ENCODE data around the gene POLR2E. TPM values are rescaled to one million over a fixed set of nuclear protein-coding genes. Genes with fewer than 3 reads are reported as not detected.

POLR2E gene
- total and polyA plus RNA-seq, 2 of the 13 experiments (the other 11 are each of a cell fraction or from before 2014, with no cell fraction given), result 140 to 272 TPM

DNA sequence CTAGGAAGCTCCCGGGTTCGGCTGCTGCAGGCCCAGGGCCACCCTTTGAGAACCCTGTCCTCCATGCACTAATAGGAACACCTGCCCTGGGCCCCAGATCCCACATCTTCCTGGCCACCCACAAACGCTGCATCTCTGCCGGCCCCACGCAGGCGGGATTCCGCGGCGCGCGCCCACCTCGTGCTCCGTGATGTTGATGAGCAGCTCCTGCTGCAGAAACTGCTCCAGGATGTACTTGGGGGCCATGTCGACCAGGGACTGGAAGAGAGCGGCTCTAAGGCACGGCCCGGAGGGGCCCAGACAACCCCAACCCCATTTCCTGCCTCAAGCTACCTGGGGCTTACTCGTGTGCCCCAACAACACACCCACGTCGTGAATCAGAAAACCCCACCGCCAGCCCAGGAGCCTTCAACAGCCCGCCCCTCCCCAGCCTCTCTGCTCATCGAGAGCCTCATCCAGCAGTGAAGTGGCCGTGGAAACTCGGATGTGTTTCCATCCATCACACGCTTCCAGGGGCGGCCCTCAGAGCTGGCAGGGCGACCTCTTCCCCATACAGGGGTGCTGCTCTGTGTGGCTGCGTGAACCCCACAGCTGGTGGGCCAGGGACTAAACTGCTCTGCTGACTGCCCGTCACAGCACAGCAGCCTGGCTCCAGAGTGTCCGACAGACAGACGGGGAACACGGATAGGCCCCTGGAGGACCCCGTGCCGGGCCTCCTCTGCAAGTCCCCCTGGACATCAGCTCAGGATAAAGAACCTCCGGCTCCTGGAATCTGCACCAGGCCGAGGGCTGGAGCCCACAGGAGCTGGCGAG is 4.2 kb downstream of the POLR2E start:
- peaks cover 30% of the 10 kb centered on the region for H3K79me2 ChIP-seq (ENCODE audit: insufficient read depth, low read length)
- H3K9me3 ChIP-seq (ENCODE audit: low read length), result no peaks in the 10 kb centered on the region
- no peak overlapping the region for H3K27ac ChIP-seq (ENCODE audit: extremely low read length, insufficient read depth, low read length)
- no peak overlapping the region for H2AFZ ChIP-seq (ENCODE audit: low read length)
- no peak for TF ChIP-seq ZNF362 (CRISPR knock-in tag; IDR thresholded peaks at IDR 0.05; ENCODE audit: borderline replicate concordance)
- TF ChIP-seq AGO2 (optimal IDR thresholded peaks at IDR 0.05; ENCODE audit: low read depth, low read length), result peak; percentile 34
- no peak for TF ChIP-seq ATRX (CRISPR knock-in tag; IDR thresholded peaks at IDR 0.05; ENCODE audit: borderline replicate concordance)
- CTCF ChIA-PET (ENCODE audit: low intra/inter-chr PET ratio, low total read pairs), result no interaction called here
- no TSS peak for BruUV-seq (replicated peaks)
- POLR2A ChIA-PET, result interaction anchor here (1.3 kb wide), 1 partner anchor 26 kb away, joined by 4 read pairs; no protein-coding TSS in a partner anchor
- H3K4me1 ChIP-seq (ENCODE audit: insufficient read depth, low read length), result peaks cover 20% of the 10 kb centered on the region
- H3K4me3 ChIP-seq (replicated peaks in 1 of 3; ENCODE audit: insufficient read depth in 1 of 3, low read depth in 2 of 3, low read length in 3 of 3), result no peak overlapping the region
- peaks cover 16% of the 10 kb centered on the region for H4K20me1 ChIP-seq (ENCODE audit: insufficient read depth, low read length)
- no peak overlapping the region for H3K4me2 ChIP-seq (ENCODE audit: low read depth, low read length)
- no peak for FAIRE-seq
- 99% methylated on average over 28 of the region's 38 CpGs for WGBS (ENCODE audit: low lambda C conversion rate)
- ATAC-seq, result no peak
- intact Hi-C loops (cut with micrococcal nuclease; ENCODE audit: unreplicated experiment) (no loop called here), in situ Hi-C loops (cut with HindIII; ENCODE audit: extremely low pct_ligation_motif_present, low pct_unique_long_range_greater_than_20kb) (no loop called here)
- DNase-seq (ENCODE audit: low spot score), result no peak
- peaks cover 12 to 40% of the 10 kb centered on the region in 2 experiments for H3K36me3 ChIP-seq (replicated peaks in 1 of 2; ENCODE audit: control insufficient read depth in 1 of 2, insufficient read depth in 2 of 2, low read length in 2 of 2)
- H3K27me3 ChIP-seq (ENCODE audit: control insufficient read depth in 1 of 2, insufficient read depth in 2 of 2, low read length in 2 of 2), result no peaks in the 10 kb centered on the region; a peak in 1 of 5 replicates
- no peak overlapping the region for H3K9ac ChIP-seq (ENCODE audit: insufficient read depth, low read depth, low read length)

- H3K27me3 ChIP-seq (ENCODE audit: control insufficient read depth in 1 of 2, insufficient read depth in 2 of 2, low read length in 2 of 2), result no peaks in the 10 kb centered on the region; a peak in 1 of 5 replicates
- peaks cover 27% of the 10 kb centered on the region for H3K79me2 ChIP-seq (ENCODE audit: insufficient read depth, low read length)
- no peaks in the 10 kb centered on the region for H3K9me3 ChIP-seq (ENCODE audit: low read length)
- peaks cover 14% of the 10 kb centered on the region for H3K4me1 ChIP-seq (ENCODE audit: insufficient read depth, low read length)
- no peak overlapping the region for H3K4me2 ChIP-seq (ENCODE audit: low read depth, low read length)
- intact Hi-C loops (cut with micrococcal nuclease; ENCODE audit: unreplicated experiment) (no loop called here), in situ Hi-C loops (cut with HindIII; ENCODE audit: extremely low pct_ligation_motif_present, low pct_unique_long_range_greater_than_20kb) (no loop called here)
- no peak overlapping the region for H2AFZ ChIP-seq (ENCODE audit: low read length)
- DNase-seq (ENCODE audit: low spot score), result no peak
- TF ChIP-seq ZBTB10 (CRISPR knock-in tag; IDR thresholded peaks at IDR 0.05; ENCODE audit: borderline replicate concordance) (no peak), TP53 (CRISPR knock-in tag; conservative IDR thresholded peaks at IDR 0.05) (no peak), TAF15 (IDR thresholded peaks at IDR 0.05; ENCODE audit: low read depth, low read length, poor library complexity, severe bottlenecking) (no peak), HOXD1 (CRISPR knock-in tag; IDR thresholded peaks at IDR 0.05) (no peak)
- no peak for FAIRE-seq
- peaks cover 16% of the 10 kb centered on the region for H4K20me1 ChIP-seq (ENCODE audit: insufficient read depth, low read length)
- no peak overlapping the region for H3K9ac ChIP-seq (ENCODE audit: insufficient read depth, low read depth, low read length)
- H3K36me3 ChIP-seq (replicated peaks in 1 of 2; ENCODE audit: control insufficient read depth in 1 of 2, insufficient read depth in 2 of 2, low read length in 2 of 2), result peaks cover 12 to 40% of the 10 kb centered on the region in 2 experiments
- 96% methylated on average over 12 of the region's 22 CpGs for WGBS (ENCODE audit: low lambda C conversion rate)
- no TSS peak for BruUV-seq (replicated peaks)
- CTCF ChIA-PET (ENCODE audit: low intra/inter-chr PET ratio, low total read pairs), result no interaction called here
- POLR2A ChIA-PET, result interaction anchor here (1.6 kb wide), 1 partner anchor 8 kb away, joined by 5 read pairs; no protein-coding TSS in a partner anchor
- ATAC-seq, result no peak
- H3K4me3 ChIP-seq (replicated peaks in 1 of 3; ENCODE audit: insufficient read depth in 1 of 3, low read depth in 2 of 3, low read length in 3 of 3), result no peak overlapping the region
- H3K27ac ChIP-seq (ENCODE audit: extremely low read length, insufficient read depth, low read length), result no peak overlapping the region
These were observed 5.3 kb downstream of the POLR2E start for GRCh38 chr19:1089891-1090290.
